Activated T-helper 9 cell treated with anti-CD3 and anti-CD28 coated beads, Interleukin-2, amount 50 U/mL, for 16 hours (primary cell): Measurements from ENCODE around the gene UNKL.

Source experiments
- DNase-seq: peaks from one replicate; pipeline ENCODE4 v3.0.0-alpha.2; 2020; ENCODE audit warnings: low read depth

Gene UNKL

DNA sequence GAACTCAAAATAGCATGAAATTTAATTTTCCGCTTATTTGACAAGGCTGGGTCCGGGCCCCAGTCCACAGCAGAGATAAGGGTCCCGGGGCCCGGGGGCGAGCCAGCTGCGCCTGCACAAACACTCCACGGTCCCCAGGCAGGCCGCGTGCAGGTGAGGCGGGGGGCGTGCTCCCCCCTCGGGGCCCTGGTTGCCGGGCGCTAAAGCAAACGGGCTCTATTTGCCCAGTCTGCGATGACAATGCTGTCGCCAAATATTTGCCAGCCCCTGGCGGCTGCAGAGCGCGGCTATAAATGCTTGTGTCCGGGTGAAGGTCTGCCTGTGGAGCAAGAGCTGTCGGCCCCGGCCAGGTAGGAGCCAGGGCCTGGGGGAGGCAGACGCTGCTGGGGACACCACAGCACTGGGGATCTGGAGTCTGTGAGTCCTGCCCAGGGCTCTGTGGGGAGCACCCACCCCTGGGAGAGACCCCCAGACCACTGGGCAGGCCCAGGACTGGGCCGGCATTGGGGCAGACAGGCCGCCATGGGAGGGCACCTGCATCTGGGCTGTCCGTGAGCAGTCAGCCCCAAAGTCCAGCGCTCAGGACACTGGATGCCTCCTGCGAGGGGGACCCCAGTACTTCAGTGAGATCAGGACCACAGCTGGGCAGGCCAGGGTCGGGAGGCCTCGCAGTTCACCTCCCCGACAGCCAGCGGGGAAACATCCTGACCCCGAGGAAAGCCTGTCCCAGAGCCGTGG, 16.4 kb upstream of the UNKL start, which contains the start of gene PERCC1:
Gene PERCC1 (plus strand): TSS at position 320 of the 738 bp plus-strand sequence. CDS start 1,516 bp downstream, outside the sequence.
- no peak for DNase-seq

DNA sequence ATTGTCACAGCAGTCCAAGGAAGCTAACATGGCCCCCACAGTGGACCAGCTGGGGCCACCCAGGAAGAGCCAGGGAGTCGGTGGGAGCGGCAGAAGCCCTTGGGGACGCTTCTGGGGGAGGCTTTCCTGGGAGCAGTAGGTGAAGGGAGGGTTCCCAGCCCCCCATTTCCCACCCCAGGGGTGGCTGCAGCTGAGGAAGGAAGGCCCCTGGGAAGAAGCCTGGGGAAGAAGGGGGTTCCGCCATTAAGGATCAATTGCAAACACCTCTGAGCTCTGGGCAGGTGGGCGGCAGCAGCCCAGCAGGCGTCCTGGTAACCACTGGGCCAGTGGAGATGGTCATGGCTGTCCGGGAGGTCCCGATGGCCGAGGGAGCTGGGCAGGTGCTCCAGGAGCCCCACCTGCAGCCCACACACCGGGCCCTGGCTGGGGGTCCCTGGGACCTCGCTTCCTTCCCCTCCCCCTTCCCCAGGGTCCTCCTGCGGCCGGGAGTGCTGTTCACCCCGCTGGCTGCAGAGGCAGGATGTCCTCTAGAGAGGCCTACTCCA, 15.8 kb upstream of the UNKL start:
- no peak for DNase-seq

DNA sequence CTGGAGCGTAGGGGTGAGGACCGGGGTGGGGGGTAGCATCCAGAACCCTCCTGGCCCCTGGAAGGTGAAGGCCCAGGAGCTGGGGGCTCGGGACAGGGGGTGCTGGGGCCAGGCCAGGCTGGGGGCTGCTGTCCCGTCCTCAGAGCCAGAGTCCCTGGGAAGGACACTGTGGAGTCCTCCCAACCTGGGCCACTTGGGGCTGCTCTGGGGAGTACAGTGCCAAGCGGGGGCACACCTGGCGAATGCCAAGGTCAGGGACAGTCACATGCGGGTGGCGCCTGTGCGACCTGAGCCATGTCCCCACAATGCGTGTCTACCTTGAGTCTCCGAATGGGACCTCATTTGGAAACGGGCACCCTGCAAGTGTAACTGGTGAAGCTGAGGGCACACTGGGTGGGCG, 15.1 kb upstream of the UNKL start:
- DNase-seq, result no peak

DNA sequence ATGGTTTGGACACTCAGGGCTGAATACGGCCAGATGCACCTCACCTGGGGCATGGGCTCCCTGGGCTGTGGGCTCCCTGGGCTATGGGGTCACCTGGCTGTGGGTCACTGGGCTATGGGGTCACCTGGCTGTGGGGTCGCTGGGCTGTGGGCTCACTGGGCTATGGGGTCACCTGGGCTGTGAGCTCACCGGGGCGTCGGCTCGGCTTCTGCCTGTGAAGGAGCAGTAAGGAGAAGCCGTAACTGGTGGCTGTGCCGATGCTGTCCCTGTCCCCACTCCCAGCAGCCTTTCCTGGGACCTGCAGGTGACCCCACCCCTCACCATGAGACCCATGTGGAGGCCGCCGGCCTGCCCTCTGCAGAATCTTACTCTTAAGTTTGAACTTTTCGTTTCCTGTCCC, 14.5 kb upstream of the UNKL start:
- no peak for DNase-seq

DNA sequence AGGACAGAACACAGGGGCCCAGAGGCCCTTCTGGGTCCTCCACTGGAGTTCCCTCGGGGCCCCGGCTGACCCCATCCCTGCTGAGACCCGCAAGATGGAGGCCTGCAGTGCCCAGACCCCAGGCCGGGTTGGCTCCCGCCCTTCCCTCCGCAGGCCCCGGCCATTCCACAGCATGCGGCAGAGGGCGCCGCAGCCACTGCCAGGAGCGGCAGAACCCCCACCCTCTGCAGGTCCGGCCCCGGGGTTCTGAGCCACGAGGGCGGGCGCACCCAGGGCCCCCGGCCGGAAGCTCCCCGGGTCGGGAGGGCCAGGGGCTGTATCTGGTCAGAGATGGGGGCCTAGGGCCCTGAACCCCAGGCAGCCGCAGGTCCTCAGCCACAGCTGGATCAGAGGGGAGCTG, 14.0 kb upstream of the UNKL start:
- peak; percentile 25 for DNase-seq

DNA sequence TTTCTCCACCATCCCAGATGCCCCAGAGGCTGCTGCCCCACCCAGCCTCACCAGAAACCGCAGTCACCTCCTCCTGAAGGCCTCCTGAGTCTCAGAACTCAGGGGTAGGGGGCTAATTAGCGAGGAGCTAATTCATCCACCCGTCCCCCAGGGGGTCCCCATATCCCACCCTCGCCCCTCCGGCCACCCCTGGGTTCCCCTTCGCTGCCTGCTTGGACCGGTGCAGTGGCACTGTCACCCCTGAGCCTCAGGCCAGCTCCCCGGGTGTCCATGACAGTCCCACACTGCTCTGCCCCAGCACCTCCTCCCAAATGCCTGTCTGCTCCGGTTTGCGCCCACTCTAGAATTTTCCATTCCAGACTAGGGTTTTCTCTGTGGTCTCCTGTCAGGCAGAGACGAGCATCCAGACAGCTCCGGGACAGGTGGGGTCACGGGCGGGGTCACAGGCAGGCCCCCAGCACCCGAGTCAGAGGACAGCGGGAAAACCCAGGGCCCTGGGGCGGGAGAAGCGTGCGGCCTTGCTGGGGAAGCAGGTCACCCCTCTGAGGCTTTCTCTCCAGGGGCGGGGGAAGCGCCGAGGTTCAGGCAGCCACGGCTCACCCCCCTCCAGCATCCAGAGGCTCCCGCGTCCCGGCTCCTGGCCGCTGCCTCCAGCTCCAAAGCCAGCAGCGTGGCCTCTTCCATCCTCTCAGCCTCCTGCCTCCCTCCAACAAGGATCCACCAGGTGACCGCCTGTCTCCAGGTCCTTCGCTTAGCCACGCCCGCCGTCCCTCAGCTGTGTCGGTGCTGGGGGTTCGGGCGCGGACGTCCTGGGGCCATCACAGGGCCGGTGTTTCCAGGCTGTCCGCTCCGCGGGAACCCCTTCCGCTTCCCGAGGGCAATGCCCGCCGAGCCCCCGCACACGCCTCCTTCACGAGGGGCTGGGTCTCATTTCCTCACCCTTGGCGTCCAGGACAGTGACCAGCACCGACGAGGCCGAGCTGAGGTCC, 13.3 kb upstream of the UNKL start:
- no peak for DNase-seq

DNA sequence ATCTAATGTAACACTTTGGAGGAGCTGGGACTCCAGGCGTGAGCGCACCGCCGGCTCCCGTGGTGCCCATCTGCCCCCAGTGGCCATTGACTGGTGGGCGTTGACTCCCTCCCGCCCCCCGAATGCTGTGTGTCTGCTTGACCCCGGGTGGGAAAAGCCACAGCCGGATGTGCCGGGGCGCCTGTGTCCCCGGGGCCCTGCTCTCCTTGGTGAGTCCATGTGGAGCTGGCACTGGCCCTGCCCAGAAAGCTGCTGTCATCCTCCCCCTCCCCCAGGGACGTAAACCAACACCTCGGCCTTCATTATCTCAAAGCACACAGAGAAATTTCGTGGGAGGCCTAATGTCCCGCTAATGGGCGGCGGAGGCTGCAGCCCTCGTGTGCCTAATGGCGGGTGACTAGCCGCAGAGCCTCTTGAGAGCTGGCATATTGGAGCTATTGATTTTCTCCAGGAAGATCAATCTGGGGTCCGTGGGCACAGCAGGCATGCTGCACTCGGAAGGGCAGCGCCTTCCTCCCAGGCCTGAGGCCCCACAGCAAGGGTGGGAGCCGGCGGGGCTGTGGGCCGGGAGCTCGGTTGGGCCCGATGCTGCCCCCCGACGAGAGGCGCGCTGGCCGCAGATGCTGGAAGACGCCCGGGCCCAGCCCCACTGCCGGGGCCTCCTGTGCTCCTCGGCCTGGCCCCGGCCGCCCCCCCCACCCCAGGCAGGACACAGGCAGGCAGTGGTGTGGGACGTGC, 12.4 kb upstream of the UNKL start:
- DNase-seq, result no peak

DNA sequence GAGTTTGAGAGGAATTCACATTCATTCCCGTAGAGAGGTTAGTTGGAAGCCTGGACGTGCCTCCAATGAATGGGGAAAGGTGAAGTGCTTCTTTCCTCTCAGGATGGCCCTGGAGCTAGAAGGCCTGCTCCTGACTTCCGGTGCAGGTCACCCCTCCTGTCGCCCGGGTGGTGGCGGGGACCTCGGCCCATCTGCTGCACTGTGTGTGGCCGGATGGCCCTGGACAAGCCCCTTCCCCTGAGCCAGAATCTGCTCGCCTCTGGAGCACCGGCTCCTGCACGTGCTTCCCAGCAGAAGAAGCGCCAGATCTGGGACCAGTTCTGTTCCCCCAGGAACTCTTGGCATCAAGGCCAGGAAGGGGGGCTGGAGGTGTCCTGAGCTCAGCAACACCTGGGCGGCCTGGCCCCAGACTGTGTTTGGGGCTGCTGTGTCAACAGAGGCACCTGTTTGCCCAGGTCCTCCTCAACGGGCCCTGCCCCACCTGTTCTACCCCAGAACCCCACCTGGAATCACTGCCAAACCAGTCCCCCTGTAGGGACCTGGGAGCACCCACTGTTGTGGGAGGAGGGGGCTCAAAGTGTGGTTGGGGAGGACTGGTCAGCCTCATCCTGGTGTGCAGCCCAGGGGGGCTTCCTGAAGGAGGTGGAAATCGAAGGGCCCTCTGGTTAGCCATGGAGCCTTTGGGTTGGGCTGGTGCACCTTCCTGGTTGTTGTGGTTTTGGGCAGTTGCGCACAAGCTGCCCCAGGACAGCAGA, 11.3 kb upstream of the UNKL start:
- DNase-seq, result no peak

DNA sequence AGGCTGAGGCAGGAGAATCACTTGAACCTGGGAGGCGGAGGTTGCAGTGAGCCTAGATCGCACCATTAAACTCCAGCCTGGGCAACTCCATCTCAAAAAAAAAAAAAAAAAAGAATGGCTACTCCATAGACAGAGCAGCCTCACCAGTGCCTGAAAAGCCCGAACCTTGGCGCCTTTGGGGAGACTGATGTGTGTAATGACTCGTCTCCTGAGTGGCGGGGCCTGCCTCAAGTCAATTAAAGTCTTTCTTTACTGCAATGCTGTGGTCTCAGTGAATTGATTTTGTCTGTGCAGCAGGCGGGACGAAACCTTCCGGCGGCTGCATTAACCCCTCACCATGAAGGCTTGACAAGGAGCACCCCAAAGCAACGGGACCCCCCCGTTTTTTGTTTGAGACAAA, 9.5 kb upstream of the UNKL start:
- DNase-seq, result no peak

DNA sequence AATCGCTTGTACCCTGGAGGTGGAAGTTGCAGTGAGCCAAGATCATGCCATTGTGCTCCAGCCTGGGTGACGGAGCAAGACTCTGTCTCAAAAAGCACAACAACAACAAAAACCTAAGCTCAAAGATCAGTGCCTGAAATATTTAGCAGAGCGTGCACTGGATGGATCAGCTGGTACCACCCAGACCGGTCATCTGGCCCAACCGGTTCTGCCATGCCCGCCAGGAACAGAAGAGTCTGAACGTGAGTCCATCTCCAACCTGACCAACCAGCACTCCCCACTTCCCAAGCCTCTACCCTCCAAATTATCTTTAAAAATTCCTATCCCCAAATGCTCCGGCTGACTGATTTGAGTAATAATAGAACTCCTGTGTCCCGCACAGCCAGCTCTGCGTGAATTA, 7.6 kb upstream of the UNKL start:
- no peak for DNase-seq

DNA sequence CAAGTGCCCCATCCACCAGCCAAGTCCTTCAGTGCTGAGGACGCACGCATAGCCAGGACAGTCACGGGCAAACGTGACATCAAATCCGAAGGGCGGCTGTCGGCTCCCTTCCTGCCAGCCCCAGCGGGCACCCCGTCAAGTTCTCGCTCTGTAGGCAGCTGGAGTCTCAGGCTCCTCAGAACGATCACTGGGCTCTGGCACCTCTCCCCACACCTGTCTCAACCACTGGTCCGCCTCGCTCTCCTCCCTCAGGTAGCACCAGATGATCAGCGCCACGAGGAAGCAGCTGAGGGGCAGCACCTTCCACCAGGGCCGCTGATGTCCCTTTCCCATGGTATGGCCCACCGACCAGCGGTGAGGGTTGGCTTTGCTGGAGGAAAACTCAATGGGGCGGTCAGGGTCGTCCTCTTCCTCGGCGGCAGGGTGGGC, 5.6 kb upstream of the UNKL start:
- DNase-seq, result no peak

DNA sequence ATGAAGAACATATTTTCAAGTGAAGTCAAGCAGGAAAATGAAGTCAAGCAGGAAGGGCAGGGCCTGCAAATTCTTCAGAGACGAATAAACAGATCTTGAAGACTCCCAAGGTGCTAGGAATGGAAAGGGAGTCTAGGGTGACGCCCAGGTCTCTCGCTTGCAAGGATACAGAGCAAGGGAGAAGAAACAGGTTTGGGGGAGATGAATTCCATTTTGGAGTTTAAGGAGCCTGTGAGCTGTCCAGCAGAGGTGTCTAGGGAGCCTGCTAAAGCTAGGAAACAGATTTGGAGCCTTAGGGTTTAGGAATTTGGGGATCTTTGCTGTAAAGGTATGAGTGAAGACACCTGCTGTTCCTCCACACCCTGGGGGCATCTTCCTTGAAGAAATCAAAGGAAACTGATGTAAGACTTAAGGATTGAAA, 2.0 kb upstream of the UNKL start:
- no peak for DNase-seq

DNA sequence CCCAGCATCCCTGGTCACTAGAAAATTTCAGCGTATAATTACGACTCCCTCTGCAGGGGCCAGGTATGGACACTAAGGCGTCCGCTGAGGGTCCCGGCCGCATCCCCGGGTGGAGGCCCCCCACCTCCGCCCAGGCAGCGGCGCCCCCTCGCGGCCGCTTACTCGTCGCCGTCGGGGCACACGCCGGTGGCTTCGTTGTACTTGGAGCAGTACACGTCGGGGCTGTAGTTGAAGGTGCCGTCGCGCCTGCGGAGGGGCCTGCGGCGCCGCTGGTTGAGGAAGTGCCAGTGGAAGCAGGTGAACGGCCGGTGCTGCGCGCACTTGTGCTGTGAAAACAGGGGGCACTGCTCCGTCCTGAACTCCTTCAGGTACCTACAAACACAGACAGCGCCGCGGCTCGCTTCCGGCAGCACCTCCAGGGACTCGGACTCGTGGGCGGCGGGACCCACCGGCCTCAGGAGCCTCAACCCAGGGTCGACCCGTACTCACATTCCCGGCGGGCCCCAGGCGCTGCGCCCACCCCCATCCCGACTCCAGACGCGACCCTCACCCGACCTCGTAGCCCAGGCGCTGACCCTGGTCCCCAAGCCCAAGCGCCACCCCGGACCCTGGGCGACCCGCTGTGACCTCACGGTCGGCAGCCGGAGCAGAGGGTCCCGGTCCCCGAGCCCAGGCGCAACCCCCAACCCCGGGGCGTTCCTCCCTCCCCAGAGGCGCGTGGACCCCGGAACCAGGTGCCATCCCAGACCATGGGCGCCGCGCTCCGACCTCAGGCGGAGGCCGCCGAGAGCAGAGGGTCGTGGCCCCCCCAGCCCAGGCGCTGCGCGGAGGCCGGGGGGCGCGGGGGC, 596 bp downstream of the UNKL start:
- peak; percentile 59 for DNase-seq

DNA sequence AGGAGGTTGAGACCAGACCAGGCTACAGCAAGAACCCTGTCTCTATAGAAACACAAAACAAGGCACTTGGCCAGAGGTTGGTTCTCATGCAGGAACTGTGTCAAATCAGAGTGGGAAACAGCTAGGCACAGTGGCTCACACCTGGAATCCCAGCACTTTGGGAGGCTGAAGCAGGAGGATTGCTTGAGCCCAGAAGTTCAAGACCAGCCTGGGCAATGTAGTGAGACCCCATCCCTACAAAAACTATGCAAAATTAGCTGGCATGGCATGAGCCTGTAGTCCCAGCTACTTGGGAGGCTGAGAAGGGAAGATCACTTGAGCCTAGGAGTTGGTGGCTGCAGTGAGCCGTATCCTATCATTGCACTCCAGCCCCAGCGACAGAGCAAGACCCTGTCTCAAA, 1.7 kb downstream of the UNKL start:
- no peak for DNase-seq

DNA sequence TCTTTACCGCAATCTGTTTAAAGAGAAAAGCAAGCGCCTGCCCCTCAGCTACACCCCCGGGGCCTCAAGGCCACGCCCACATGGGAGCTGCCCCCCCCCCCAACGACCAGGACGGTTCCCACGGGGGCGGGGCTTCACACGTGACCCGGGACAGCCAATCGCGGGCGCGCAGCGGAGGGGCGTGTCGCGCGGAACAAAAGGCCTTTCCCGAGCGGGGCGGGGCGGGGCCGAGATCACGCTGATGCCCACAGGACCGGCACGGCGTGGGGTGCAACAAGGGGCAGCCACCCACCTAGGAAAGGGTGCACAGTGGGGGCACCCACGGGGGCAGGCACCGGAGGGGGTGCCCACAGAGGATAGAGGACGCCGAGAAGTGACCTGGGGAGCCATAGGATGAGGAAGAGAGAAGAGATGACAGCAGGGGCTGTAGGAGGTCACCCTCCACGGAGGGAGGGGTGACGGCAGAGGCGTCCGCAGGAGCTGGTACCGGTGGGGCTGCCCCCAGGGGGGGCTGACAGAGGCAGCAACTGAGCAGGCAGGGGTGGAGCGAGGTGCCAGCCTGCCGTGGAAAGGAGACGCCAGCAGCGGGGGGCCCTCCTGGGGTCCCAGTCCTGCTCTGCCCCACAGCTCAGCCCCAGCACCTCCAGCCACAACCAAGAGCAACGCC, 6.2 kb downstream of the UNKL start:
- DNase-seq, result peak; percentile 94

DNA sequence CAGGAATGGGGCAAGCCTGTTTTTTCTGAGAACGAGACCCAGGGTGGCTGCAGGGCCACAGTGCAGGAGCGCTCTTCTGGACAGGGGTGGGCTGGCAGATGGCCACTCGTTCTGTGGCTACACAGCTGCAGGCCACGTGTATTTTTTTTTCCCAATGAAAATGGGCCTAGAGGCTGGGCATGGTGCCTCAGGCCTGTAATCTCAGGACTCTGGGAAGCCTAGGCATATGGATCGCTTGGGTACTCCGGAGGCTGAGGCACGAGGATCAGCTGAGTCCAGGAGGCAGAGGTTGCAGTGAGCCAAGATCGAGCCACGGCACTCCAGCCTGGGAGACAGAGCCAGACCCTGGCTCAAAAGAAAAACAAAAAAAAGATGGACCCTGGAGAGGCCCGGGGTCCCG, 6.8 kb downstream of the UNKL start:
- no peak for DNase-seq

DNA sequence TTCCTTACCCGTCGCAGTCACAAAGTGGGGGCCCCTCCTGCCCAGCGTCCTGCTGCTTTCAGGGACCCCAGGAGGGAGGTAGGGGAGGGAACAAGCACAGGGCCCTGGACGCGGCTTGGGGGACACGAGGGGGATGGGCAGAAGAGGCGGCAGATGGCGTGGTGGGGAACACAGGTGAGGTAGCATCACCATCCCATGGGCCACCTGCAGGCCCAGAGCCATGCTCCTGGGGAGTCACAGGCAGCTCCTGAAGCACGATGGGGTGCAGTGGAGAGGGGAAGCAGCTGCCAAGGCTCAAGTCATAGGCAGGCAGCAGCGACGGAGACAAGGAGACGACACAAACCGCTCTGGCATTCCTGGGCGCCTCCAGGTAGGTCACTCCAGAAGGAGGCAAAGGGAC, 10.8 kb downstream of the UNKL start:
- no peak for DNase-seq

DNA sequence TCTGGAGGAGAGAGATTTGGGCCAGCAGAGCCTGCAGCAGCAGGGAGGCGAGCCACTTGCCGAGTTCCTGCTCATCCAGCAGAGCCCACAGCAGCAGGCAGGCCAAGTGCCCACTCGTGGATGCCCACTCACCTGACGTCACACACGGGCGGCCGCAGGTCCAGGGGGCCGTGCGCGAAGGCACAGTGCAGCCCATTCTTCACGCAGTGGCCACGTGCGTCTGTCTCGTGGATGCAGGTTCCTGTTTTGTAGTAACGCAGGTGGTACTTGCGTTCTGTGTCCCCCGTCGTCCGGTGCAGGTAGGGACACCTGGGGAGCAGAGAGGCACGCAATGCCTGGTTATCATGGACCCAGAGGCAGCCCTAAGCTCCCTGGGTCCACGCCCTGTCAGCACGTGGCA, 11.5 kb downstream of the UNKL start:
- no peak for DNase-seq

DNA sequence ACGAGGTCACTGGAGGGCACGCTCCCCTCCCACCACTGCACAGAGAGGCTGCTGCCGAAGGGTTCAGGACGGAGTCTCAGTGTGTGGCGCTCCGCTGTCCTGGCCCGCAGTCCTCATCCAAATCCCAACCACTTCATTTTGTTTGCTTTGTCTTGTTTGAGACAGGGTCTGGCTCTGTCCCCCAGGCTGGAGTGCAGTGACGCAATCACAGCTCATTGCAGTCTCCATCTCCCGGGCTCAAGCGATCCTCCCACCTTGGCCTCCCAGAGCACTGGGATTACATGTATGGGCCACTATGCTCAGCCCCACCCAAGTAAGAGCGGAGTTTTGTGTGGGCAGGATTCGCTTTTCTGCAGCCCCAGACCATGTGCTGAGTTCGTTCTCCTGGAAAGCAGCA, 12.7 kb downstream of the UNKL start:
- DNase-seq, result no peak
